GM19397 (cell line): ENCODE data around the gene NDUFB1.

ENCODE experiments used
- ATAC-seq: cut with Tn5 transposase; IDR thresholded peaks from one replicate; pipeline ENCODE4 v1.9.1; 2021; ENCODE audit warnings: mild to moderate bottlenecking, moderate library complexity; ENCODE audit not compliant: unreplicated experiment

The NDUFB1 gene

DNA sequence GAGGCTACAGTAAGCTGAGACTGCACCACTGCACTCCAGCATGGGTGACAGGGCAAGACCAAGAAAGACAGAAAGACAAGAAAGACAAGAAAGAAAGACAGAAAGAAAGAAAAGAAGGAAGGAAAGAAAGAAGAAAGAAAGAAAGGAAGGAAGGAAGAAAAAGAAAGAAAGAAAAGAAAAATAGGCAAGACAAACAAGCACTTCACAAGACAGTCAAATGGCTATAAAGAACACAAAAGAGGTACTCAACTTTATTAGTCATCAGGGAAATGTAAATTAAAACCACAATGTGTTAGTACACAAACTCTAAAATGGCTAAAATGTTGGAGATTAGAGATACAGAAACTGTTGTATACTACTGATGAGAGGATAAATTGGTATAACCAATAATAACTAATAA lies 21.7 kb downstream of the NDUFB1 start:
- no peak for ATAC-seq

GRCh38 chr14:92093320-92093719 lies 28.2 kb downstream of the NDUFB1 start:
- ATAC-seq = no peak

GRCh38 chr14:92088494-92088893 lies 33.0 kb downstream of the NDUFB1 start:
- no peak for ATAC-seq

DNA sequence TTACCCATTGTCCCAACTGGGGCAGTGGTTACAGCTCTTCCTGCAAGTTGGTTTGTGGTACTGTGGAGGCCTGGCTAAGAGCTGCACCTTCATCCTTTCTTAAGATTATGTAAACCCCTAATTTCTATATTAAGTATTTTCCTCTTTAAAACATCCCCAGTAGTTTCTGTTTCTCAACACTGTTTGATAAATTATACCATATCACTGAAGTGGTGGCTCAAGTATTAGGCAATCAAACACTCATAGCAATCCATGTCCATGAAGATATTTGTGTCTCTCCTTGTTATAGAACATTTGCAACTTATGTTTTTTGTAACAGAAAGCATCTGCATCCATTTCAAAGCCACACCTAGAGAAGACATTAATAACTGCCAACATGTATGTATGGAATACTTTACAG lies 47.0 kb downstream of the NDUFB1 start:
- ATAC-seq = no peak
